Osteoblast (primary cell): ENCODE results near the gene MLLT6. TPM values are rescaled to one million over a fixed set of nuclear protein-coding genes. Genes with fewer than 3 reads are reported as not detected.

ENCODE experiments used
- DNase-seq: peaks from one replicate; pipeline ENCODE4 v3.0.0; 2011; ENCODE audit warnings: low spot score, mixed read lengths; ENCODE audit not compliant: insufficient read length; ENCODE audit errors: missing footprints
- H2AFZ ChIP-seq: 2 replicates; pipeline ENCODE4 v1.6.0; 2011; ENCODE audit warnings: mild to moderate bottlenecking, low read length
- H3K27ac ChIP-seq: 2 replicates; pipeline ENCODE4 v1.5.1; 2011; ENCODE audit warnings: mild to moderate bottlenecking, low read depth, low read length, moderate library complexity
- H3K27me3 ChIP-seq: 2 replicates; pipeline ENCODE4 v1.6.0; 2012; ENCODE audit warnings: mild to moderate bottlenecking, control low read depth, inconsistent platforms, low read length, moderate library complexity; ENCODE audit not compliant: insufficient read depth
- H3K36me3 ChIP-seq: 2 replicates; pipeline ENCODE4 v1.5.1; 2011; ENCODE audit warnings: mild to moderate bottlenecking, low read length, control low read depth, moderate library complexity; ENCODE audit not compliant: insufficient read depth
- H3K4me1 ChIP-seq: 2 replicates; pipeline ENCODE4 v1.5.1; 2011; ENCODE audit warnings: mild to moderate bottlenecking, low read length, control low read depth, moderate library complexity; ENCODE audit not compliant: insufficient read depth
- H3K4me2 ChIP-seq: 2 replicates; pipeline ENCODE4 v1.6.0; 2011; ENCODE audit warnings: mild to moderate bottlenecking, low read length; ENCODE audit not compliant: insufficient read depth
- H3K4me3 ChIP-seq: fragments of 200-600 bp; sonication (generic); 3 replicates; pipeline ENCODE4 v1.5.1; 2012; ENCODE audit warnings: mild to moderate bottlenecking, low read length, inconsistent platforms; ENCODE audit not compliant: insufficient read depth
- H3K79me2 ChIP-seq: 2 replicates; pipeline ENCODE4 v1.6.0; 2012; ENCODE audit warnings: mild to moderate bottlenecking, low read length, control low read depth, inconsistent platforms; ENCODE audit not compliant: insufficient read depth
- H3K9me3 ChIP-seq: 2 replicates; pipeline ENCODE4 v1.5.1; 2011; ENCODE audit warnings: low read depth, low read length, control low read depth
- H4K20me1 ChIP-seq: 2 replicates; pipeline ENCODE4 v1.6.0; 2012; ENCODE audit warnings: mild to moderate bottlenecking, low read length, control low read depth; ENCODE audit not compliant: insufficient read depth
- CTCF ChIP-seq: IDR thresholded peaks from 2 replicates; pipeline ENCODE4 v1.5.1; 2011; ENCODE audit warnings: mild to moderate bottlenecking, low read depth, low read length, moderate library complexity; ENCODE audit errors: extremely low read depth
- total RNA-seq: library from RNA; depleted of rRNA; stranded (reverse); fragments of >200 nt; gene quantifications from 2 replicates; pipeline ENCODE4 v1.2.3, GENCODE V29; 2012

MLLT6 gene
- total RNA-seq, 1 donor, result 33.3 TPM

DNA sequence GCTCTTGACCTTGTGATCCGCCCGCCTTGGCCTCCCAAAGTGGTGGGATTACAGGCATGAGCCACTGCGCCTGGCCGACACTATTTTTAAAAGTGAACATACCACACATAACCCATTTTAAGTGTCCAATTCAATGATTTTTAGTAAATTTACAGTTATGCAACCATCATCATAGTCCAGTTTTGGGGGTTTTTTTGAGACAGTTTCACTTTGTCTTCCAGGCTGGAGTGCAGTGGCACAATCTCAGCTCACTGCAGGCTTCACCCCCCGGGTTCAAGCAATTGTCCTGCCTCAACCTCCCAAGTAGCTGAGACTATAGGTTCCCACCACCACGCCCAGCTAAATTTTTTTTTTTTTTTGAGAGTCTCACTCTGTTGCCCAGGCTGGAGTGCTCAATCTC lies 27.3 kb upstream of the MLLT6 start:
- H3K4me2 ChIP-seq, result no peak overlapping the region
- no peak overlapping the region for H2AFZ ChIP-seq
- no peak for DNase-seq
- no peak overlapping the region for H3K27ac ChIP-seq
- H4K20me1 ChIP-seq, result no peaks in the 10 kb centered on the region
- no peaks in the 10 kb centered on the region for H3K9me3 ChIP-seq
- H3K4me1 ChIP-seq, result peaks cover 8% of the 10 kb centered on the region
- peaks cover 19% of the 10 kb centered on the region for H3K27me3 ChIP-seq
- H3K36me3 ChIP-seq, result no peaks in the 10 kb centered on the region
- TF ChIP-seq CTCF, result no peak
- no peak overlapping the region for H3K4me3 ChIP-seq
- H3K79me2 ChIP-seq, result no peaks in the 10 kb centered on the region

GRCh38 chr17:38681096-38681495 lies 24.0 kb upstream of the MLLT6 start:
- DNase-seq, result no peak
- no peaks in the 10 kb centered on the region for H3K79me2 ChIP-seq
- no peak overlapping the region for H3K4me3 ChIP-seq
- no peaks in the 10 kb centered on the region for H3K9me3 ChIP-seq
- no peaks in the 10 kb centered on the region for H4K20me1 ChIP-seq
- no peak overlapping the region for H2AFZ ChIP-seq
- no peak for TF ChIP-seq CTCF
- H3K4me2 ChIP-seq, result no peak overlapping the region
- peaks cover 8% of the 10 kb centered on the region for H3K4me1 ChIP-seq
- H3K36me3 ChIP-seq, result no peaks in the 10 kb centered on the region
- no peaks in the 10 kb centered on the region for H3K27me3 ChIP-seq
- no peak overlapping the region for H3K27ac ChIP-seq

DNA sequence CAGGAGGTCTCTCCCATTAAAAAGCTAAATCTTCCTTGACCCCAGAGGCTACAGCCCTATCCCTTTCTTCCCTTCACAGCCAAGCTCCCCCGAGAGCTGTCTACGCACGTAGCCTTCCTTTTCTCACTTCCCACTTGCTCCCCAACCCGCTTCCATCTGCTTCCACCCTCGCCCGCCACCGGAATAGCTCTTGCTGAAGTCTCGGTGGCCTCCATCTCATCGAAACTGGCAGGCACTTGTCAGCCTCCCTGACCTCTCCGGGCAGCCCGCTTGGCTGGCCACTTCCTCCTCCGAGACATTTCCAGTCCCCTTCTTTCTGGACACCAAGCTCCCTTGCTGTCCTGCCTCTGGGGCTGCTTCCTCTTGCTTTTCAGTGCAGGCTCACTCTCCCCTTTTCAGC lies 19.6 kb upstream of the MLLT6 start:
- Histone ChIP-seq H3K4me1 (peaks cover 4% of the 10 kb centered on the region), H4K20me1 (no peaks in the 10 kb centered on the region), H3K9me3 (no peaks in the 10 kb centered on the region), H3K27ac (no peak overlapping the region), H3K27me3 (no peaks in the 10 kb centered on the region), H2AFZ (no peak overlapping the region), H3K36me3 (no peaks in the 10 kb centered on the region), H3K79me2 (no peaks in the 10 kb centered on the region), H3K4me2 (no peak overlapping the region), H3K4me3 (no peak overlapping the region)
- no peak for DNase-seq
- TF ChIP-seq CTCF, result no peak

DNA sequence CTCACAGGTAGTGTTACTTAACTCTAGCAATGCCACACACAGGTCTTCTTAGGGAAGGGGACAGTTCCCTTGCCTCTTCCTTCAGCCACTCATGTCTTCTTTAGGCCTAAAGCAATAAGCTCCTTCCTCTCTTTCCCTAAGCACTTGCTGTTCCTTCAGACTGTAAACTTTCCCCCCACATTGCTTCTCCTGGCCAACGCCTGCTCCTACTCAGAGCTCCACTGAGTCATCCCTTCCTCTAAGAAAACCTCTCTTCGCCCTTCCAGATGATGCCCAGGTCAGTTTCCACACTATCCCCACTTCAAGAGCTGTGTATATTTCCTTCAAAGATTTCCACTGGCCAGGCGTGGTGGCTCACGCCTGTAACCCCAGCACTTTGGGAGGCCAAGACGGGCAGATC lies 17.8 kb upstream of the MLLT6 start:
- Histone ChIP-seq H3K79me2 (no peaks in the 10 kb centered on the region), H3K4me1 (peaks cover 4% of the 10 kb centered on the region), H3K36me3 (no peaks in the 10 kb centered on the region), H3K27me3 (no peaks in the 10 kb centered on the region), H3K4me3 (no peak overlapping the region), H2AFZ (peak overlapping the region; percentile 51), H3K9me3 (no peaks in the 10 kb centered on the region), H4K20me1 (no peaks in the 10 kb centered on the region), H3K4me2 (no peak overlapping the region), H3K27ac (no peak overlapping the region)
- peak; percentile 87 for DNase-seq
- no peak for TF ChIP-seq CTCF
